ENCODE results near the gene PAM.

DNA sequence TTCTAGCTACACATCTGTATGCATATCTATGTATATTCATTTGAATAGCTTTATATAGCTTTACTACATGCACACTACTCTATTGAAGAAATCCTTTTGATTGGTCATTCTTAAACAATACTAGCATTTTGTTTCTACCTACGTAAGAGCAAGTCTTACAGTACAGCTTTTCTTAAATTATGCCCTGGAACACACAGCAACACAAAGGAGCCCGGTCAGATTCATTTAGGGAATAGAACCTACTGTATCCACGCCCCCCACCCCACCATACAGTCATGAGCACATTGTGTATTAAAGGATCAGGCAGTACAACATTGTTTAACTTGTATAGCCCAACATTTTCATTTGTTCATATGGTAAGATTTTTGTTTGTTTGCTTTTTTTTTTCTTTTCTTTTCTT is 202.0 kb downstream of the PAM start:
- no peak for TF ChIP-seq CTCF (IDR thresholded peaks at IDR 0.05)
- no peak for TF ChIP-seq POLR2A (IDR thresholded peaks at IDR 0.05)

All from heart left ventricle (tissue), 13 donors.